H1 (cell line): Measurements from ENCODE around the gene SMG1. TPM values are rescaled to one million over a fixed set of nuclear protein-coding genes. Genes with fewer than 3 reads are reported as not detected.

Experiments
- CTCF ChIA-PET: fragments of 300-600 bp; sonication (Branson Sonifier 250); formaldehyde crosslinking; loops from one replicate; lab custom pipeline; 2021; ENCODE audit not compliant: partially characterized antibody; lab: Charles Lee
- POLR2A ChIA-PET: fragments of 300-600 bp; sonication (Branson Sonifier 250); formaldehyde crosslinking; loops from one replicate; lab custom pipeline; 2021; ENCODE audit warnings: inconsistent platforms; ENCODE audit not compliant: partially characterized antibody; lab: Charles Lee
- DNase-seq, 2 experiments: peaks; one replicate each; pipeline versions ENCODE4 v3.0.0 to v3.0.0-alpha.2; 2010 to 2022; ENCODE audit warnings: low spot score in 2 of 2, low read depth in 1 of 2, mixed read lengths in 1 of 2
- FAIRE-seq: peaks from 2 replicates; lab custom pipeline; 2011; peaks lifted over from hg19 to GRCh38; lab: Jason Lieb, UNC
- H2AFZ ChIP-seq: 2 replicates; pipeline ENCODE4 v1.8.1; 2012; ENCODE audit warnings: low read length, inconsistent platforms
- H2AK5ac ChIP-seq: 2 replicates; pipeline ENCODE4 v1.6.1; 2013; ENCODE audit warnings: low read depth, low read length
- H2BK120ac ChIP-seq: replicated peaks from 2 replicates; pipeline ENCODE3; 2013; ENCODE audit warnings: low read depth, low read length, inconsistent platforms
- H2BK12ac ChIP-seq: 2 replicates; pipeline ENCODE4 v1.6.1; 2013; ENCODE audit warnings: low read depth, low read length
- H2BK15ac ChIP-seq: 2 replicates; pipeline ENCODE4 v1.6.1; 2013; ENCODE audit warnings: low read length
- H2BK20ac ChIP-seq: 2 replicates; pipeline ENCODE4 v1.6.1; 2013; ENCODE audit warnings: low read length
- H2BK5ac ChIP-seq: 2 replicates; pipeline ENCODE4 v1.6.1; 2013; ENCODE audit warnings: low read depth, low read length
- H3K14ac ChIP-seq: 2 replicates; pipeline ENCODE4 v1.6.1; 2013; ENCODE audit warnings: inconsistent platforms; ENCODE audit not compliant: insufficient read length
- H3K18ac ChIP-seq: 2 replicates; pipeline ENCODE4 v1.6.1; 2013; ENCODE audit warnings: low read length; ENCODE audit errors: extremely low read depth
- H3K23ac ChIP-seq: 2 replicates; pipeline ENCODE4 v1.6.1; 2013; ENCODE audit warnings: inconsistent platforms; ENCODE audit not compliant: insufficient read length
- H3K23me2 ChIP-seq: 2 replicates; pipeline ENCODE4 v1.6.1; 2013; ENCODE audit warnings: low read depth, low read length
- H3K27ac ChIP-seq: 2 replicates; pipeline ENCODE4 v1.6.1; 2011; ENCODE audit warnings: low read depth, low read length, inconsistent platforms
- H3K27me3 ChIP-seq, 4 experiments: replicated peaks in 1 of 4; 1 replicate in 1 of 4; 2 replicates in 3 of 4; pipeline versions ENCODE4 v1.6.1 to v1.8.1; 2011 to 2013; ENCODE audit warnings: low read length in 3 of 4, mild to moderate bottlenecking in 3 of 4, inconsistent platforms in 2 of 4, mixed read lengths in 2 of 4, moderate library complexity in 1 of 4; ENCODE audit not compliant: control insufficient read depth in 3 of 4, insufficient read depth in 3 of 4; ENCODE audit errors: extremely low read depth in 1 of 4
- H3K36me3 ChIP-seq, 4 experiments: 2 replicates each; pipeline versions ENCODE4 v1.6.1 to v1.8.1; 2011 to 2013; ENCODE audit warnings: mild to moderate bottlenecking in 4 of 4, low read length in 3 of 4, moderate library complexity in 2 of 4, control low read depth in 1 of 4, inconsistent platforms in 1 of 4; ENCODE audit not compliant: insufficient read depth in 4 of 4, control insufficient read depth in 2 of 4
- H3K4ac ChIP-seq: replicated peaks from 2 replicates; pipeline ENCODE3; 2013; ENCODE audit warnings: low read length, low read depth, mixed read lengths, inconsistent platforms; ENCODE audit not compliant: insufficient read length
- H3K4me1 ChIP-seq, 4 experiments: replicated peaks in 1 of 4; 1 replicate in 1 of 4; 2 replicates in 3 of 4; pipeline versions ENCODE4 v1.6.1 to v1.8.1; 2011 to 2013; ENCODE audit warnings: low read length in 3 of 4, inconsistent platforms in 2 of 4, mixed read lengths in 1 of 4; ENCODE audit not compliant: insufficient read depth in 4 of 4, control insufficient read depth in 3 of 4
- H3K4me2 ChIP-seq, 2 experiments: 2 replicates each; pipeline versions ENCODE4 v1.6.1 to v1.8.1; 2011 to 2013; ENCODE audit warnings: low read depth in 2 of 2, low read length in 2 of 2, control low read depth in 1 of 2, inconsistent platforms in 1 of 2, mild to moderate bottlenecking in 1 of 2; ENCODE audit not compliant: insufficient read depth in 1 of 2
- H3K4me3 ChIP-seq, 4 experiments: fragments of 200-600, 300-600 bp in 1 of 4; sonication (generic), shearing (Covaris generic), sonication (Bioruptor Twin) in 1 of 4; 2 replicates each; pipeline versions ENCODE4 v1.5.1 to v1.8.1; 2011 to 2016; ENCODE audit warnings: low read length in 4 of 4, low read depth in 3 of 4, control low read depth in 2 of 4, inconsistent platforms in 2 of 4, mild to moderate bottlenecking in 2 of 4, mixed read lengths in 1 of 4, moderate library complexity in 1 of 4; ENCODE audit not compliant: insufficient read depth in 2 of 4; ENCODE audit errors: extremely low read depth in 1 of 4
- H3K56ac ChIP-seq: replicated peaks from 2 replicates; pipeline ENCODE3; 2013; ENCODE audit warnings: low read depth, mild to moderate bottlenecking, mixed read lengths, low read length, inconsistent platforms; ENCODE audit not compliant: insufficient read length
- H3K79me1 ChIP-seq: 2 replicates; pipeline ENCODE4 v1.6.1; 2013; ENCODE audit warnings: low read depth, low read length, control low read depth
- H3K79me2 ChIP-seq, 2 experiments: 2 replicates each; pipeline versions ENCODE4 v1.6.1 to v1.8.1; 2012 to 2013; ENCODE audit warnings: low read length in 2 of 2, mild to moderate bottlenecking in 2 of 2, inconsistent platforms in 1 of 2; ENCODE audit not compliant: insufficient read depth in 2 of 2, control insufficient read depth in 1 of 2
- H3K9ac ChIP-seq, 4 experiments: replicated peaks in 1 of 4; 1 replicate in 1 of 4; 2 replicates in 3 of 4; pipeline versions ENCODE4 v1.6.1 to v1.8.1; 2011 to 2013; ENCODE audit warnings: low read depth in 3 of 4, low read length in 3 of 4, control low read depth in 2 of 4, mild to moderate bottlenecking in 2 of 4, moderate library complexity in 2 of 4, inconsistent platforms in 1 of 4; ENCODE audit errors: extremely low read depth in 1 of 4
- H3K9me3 ChIP-seq, 2 experiments: 2 replicates each; pipeline versions ENCODE4 v1.6.1 to v1.8.1; 2012 to 2013; ENCODE audit warnings: mild to moderate bottlenecking in 2 of 2, moderate library complexity in 2 of 2, control low read depth in 1 of 2, inconsistent platforms in 1 of 2, low read depth in 1 of 2, low read length in 1 of 2, mixed read lengths in 1 of 2; ENCODE audit not compliant: insufficient read depth in 2 of 2
- H4K20me1 ChIP-seq, 2 experiments: replicated peaks in 1 of 2; 2 replicates each; pipeline versions ENCODE3 to v1.8.1; 2011 to 2013; ENCODE audit warnings: inconsistent platforms in 2 of 2, low read length in 2 of 2, mild to moderate bottlenecking in 1 of 2; ENCODE audit not compliant: insufficient read depth in 2 of 2, control insufficient read depth in 1 of 2
- H4K5ac ChIP-seq: 2 replicates; pipeline ENCODE4 v1.6.1; 2013; ENCODE audit warnings: low read length, low read depth, mixed read lengths, inconsistent platforms; ENCODE audit not compliant: insufficient read length
- H4K8ac ChIP-seq: 2 replicates; pipeline ENCODE4 v1.8.0; 2013; ENCODE audit warnings: mild to moderate bottlenecking, moderate library complexity, low read length, inconsistent platforms; ENCODE audit not compliant: insufficient read depth; ENCODE audit errors: extremely low read depth
- H4K91ac ChIP-seq: replicated peaks from 2 replicates; pipeline ENCODE3; 2013; ENCODE audit warnings: low read length, mixed read lengths, inconsistent platforms; ENCODE audit not compliant: insufficient read length
- GTF2F1 ChIP-seq: IDR thresholded peaks from 2 replicates; pipeline ENCODE4 v1.6.1; 2012; ENCODE audit warnings: low read depth, low read length, improper control_type of control experiment, borderline replicate concordance
- JUND ChIP-seq: IDR thresholded peaks from 2 replicates; pipeline ENCODE4 v1.6.1; 2011; ENCODE audit warnings: mild to moderate bottlenecking, improper control_type of control experiment, low read length
- KDM4A ChIP-seq: IDR thresholded peaks from one replicate; pipeline ENCODE4 v1.7.1; 2012; ENCODE audit warnings: low read depth, mild to moderate bottlenecking, moderate library complexity, low read length, inconsistent platforms; ENCODE audit not compliant: severe bottlenecking
- TAF1 ChIP-seq: IDR thresholded peaks from 2 replicates; pipeline ENCODE4 v1.6.1; 2011; ENCODE audit warnings: mild to moderate bottlenecking, low read depth, low read length
- WGBS, 2 experiments: shearing (Covaris generic) in 1 of 2; methylation state at CpG; one replicate each; pipeline versions ENCODE4 v1.1.6 to v1.1.7; 2013 to 2015; ENCODE audit warnings: low lambda C conversion rate in 2 of 2, mixed read lengths in 2 of 2, inconsistent platforms in 1 of 2, low coverage in 1 of 2, missing lambda C conversion rate in 1 of 2; ENCODE audit not compliant: insufficient replicate concordance in 2 of 2, insufficient coverage in 1 of 2, insufficient read length in 1 of 2; ENCODE audit errors: extremely low coverage in 1 of 2, missing lambda C conversion rate in 1 of 2; 5-methylcytosine and 5-hydroxymethylcytosine counted together
- polyA plus RNA-seq, 7 experiments: library from polyadenylated mRNA; depleted of rRNA in 3 of 7; stranded (reverse) in 5 of 7; unstranded in 2 of 7; fragments of >200 nt in 5 of 7; fragments of 200-250 nt in 2 of 7; gene quantifications; 1 replicate in 5 of 7; 2 replicates in 1 of 7; 4 replicates in 1 of 7; pipeline versions ENCODE4 v1.2.1 to v1.2.3, GENCODE V29; 2011 to 2013; ENCODE audit warnings: missing spikeins in 2 of 7, mixed read lengths in 2 of 7
- total RNA-seq: library from RNA; stranded (reverse); fragmentation: NEBNext Ultra II Directional; extraction: Animal tissue kit (Norgen Biotek cat#: 25700); gene quantifications from 2 replicates; pipeline ENCODE4 v1.2.1, GENCODE V29; 2021

The SMG1 gene
- total and polyA plus RNA-seq, 2 of the 8 experiments (the other 6 are each of a cell fraction or from before 2014, with no cell fraction given) = 14.9 to 90.6 TPM

DNA sequence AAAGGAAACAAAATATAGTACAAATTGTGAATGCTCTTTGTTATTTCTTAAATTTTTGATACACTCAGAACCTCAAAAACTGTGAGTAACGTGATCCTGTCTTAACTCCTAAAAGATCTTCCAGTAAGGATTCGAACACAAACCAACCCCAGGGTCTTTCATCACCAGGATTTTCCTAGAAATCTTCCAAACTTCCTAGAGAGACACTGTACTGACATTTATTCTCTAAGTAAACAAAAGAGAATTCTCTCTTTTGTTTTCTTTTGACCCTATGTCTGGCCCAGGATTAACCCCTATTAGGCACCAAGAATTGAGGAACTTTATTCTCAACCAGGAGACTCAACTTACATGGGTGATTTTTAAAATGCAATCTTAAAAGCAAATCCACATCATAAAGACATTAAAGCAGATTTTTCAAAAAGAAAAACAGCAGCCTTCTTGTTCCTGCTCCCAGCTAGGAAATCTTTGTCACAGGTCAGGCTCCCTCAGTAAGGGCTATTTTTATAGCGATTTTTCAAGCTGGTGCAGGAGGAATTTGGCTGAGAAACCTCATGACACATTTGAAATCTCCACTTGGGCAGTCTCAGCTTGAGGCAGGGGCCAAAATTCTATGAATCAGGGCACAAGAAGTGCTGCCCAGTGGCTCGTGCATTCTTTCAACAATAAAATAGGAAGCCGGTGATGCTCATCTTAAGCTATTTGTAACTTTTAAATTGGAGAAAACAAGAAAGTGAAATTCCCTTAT lies 6.2 kb upstream of the SMG1 start:
- H3K18ac ChIP-seq = no peak overlapping the region
- peaks cover 0 to 2% (median 0%) of the 10 kb centered on the region in 4 experiments; a peak in 1 of 7 replicates for H3K4me1 ChIP-seq
- POLR2A ChIA-PET = interaction anchor here (0.6 kb wide), 1 partner anchor 17 kb away, joined by 3 read pairs; no protein-coding TSS in a partner anchor
- H4K20me1 ChIP-seq = no peaks in the 10 kb centered on the region
- DNase-seq (no peak), FAIRE-seq (no peak)
- H3K14ac ChIP-seq = no peak overlapping the region
- no peaks in the 10 kb centered on the region for H3K79me1 ChIP-seq
- H2AK5ac ChIP-seq = no peak overlapping the region
- no peak overlapping the region for H3K4ac ChIP-seq
- no peak overlapping the region for H2BK20ac ChIP-seq
- H2BK12ac ChIP-seq = no peak overlapping the region
- H4K91ac ChIP-seq = no peak overlapping the region
- H3K36me3 ChIP-seq = no peaks in the 10 kb centered on the region
- CTCF ChIA-PET = interaction anchor here (1.6 kb wide), 1 partner anchor 37 kb away, joined by 4 read pairs; no protein-coding TSS in a partner anchor
- no peaks in the 10 kb centered on the region for H3K23me2 ChIP-seq
- H2BK120ac ChIP-seq = no peak overlapping the region
- no peak overlapping the region for H2AFZ ChIP-seq
- no peaks in the 10 kb centered on the region for H3K79me2 ChIP-seq
- no peak overlapping the region for H4K8ac ChIP-seq
- no peak overlapping the region for H2BK15ac ChIP-seq
- no peak overlapping the region for H2BK5ac ChIP-seq
- no peak overlapping the region for H3K4me2 ChIP-seq
- H4K5ac ChIP-seq = no peak overlapping the region
- H3K4me3 ChIP-seq = no peak overlapping the region
- H3K27me3 ChIP-seq = no peaks in the 10 kb centered on the region
- no peaks in the 10 kb centered on the region for H3K9me3 ChIP-seq
- 89% methylated on average over 5 of the region's 5 CpGs; no CpG with 5 or more reads in 1 of the 2 experiments for WGBS, 2 experiments
- no peak overlapping the region for H3K27ac ChIP-seq
- no peak overlapping the region for H3K9ac ChIP-seq
- H3K23ac ChIP-seq = no peak overlapping the region
- H3K56ac ChIP-seq = no peak overlapping the region
- TF ChIP-seq JUND (no peak), KDM4A (no peak), GTF2F1 (no peak), TAF1 (no peak)
